Thoracic aorta (tissue), 2 donors: ENCODE results near the gene SEBOX. TPM values are rescaled to one million over a fixed set of nuclear protein-coding genes. Genes with fewer than 3 reads are reported as not detected.

Experiments
- ATAC-seq: fragments of 150-250 bp; one replicate; pipeline ENCODE4 v1.8.0; 2017; ENCODE audit warnings: low read depth; ENCODE audit not compliant: insufficient number of reproducible peaks, low FRiP score
- DNase-seq: peaks from one replicate; pipeline ENCODE4 v3.0.0-alpha.2; 2020; ENCODE audit warnings: low spot score
- H3K27ac ChIP-seq, 2 donors: fragments of 200-600 bp; sonication (generic); 1 replicate in 1 of 2; 2 replicates in 1 of 2; pipeline ENCODE4 v1.5.1; 2016; ENCODE audit warnings: mild to moderate bottlenecking in 2 of 2, moderate library complexity in 2 of 2
- H3K27me3 ChIP-seq: fragments of 200-600 bp; sonication (generic); replicated peaks from 2 replicates; pipeline ENCODE4 v1.6.0; 2016; ENCODE audit warnings: mild to moderate bottlenecking; ENCODE audit not compliant: insufficient read depth
- H3K36me3 ChIP-seq: fragments of 200-600 bp; sonication (generic); one replicate; pipeline ENCODE4 v1.5.1; 2016
- H3K4me1 ChIP-seq, 2 donors: fragments of 200-600 bp; sonication (generic); 1 replicate in 1 of 2; 2 replicates in 1 of 2; pipeline versions ENCODE4 v1.5.1 to v1.6.0; 2016; ENCODE audit warnings: low read depth in 2 of 2, mild to moderate bottlenecking in 1 of 2; ENCODE audit not compliant: control insufficient read depth in 1 of 2
- H3K4me3 ChIP-seq: fragments of 200-600 bp; sonication (generic); 2 replicates; pipeline ENCODE4 v1.5.1; 2016; ENCODE audit warnings: mild to moderate bottlenecking
- H3K9me3 ChIP-seq: fragments of 200-600 bp; sonication (generic); 2 replicates; pipeline ENCODE4 v1.5.1; 2016
- total RNA-seq, 2 donors: library from RNA; depleted of rRNA; stranded (reverse); fragments of >200 nt; gene quantifications; one replicate each; pipeline versions ENCODE4 v1.1.0 to v1.2.3, GENCODE V29; 2016
- TF ChIP-seq, protein P1 (sequence below): fragments of 200-600 bp; sonication (generic); IDR thresholded peaks from one replicate; pipeline ENCODE4 v1.5.1; 2019; ENCODE audit warnings: antibody characterized with exemption

SEBOX gene
- total RNA-seq, 2 donors from 2014 or later = not detected

- peak overlapping the region in 1 of 2 donors; percentile 54 for H3K27ac ChIP-seq
- H3K4me3 ChIP-seq = peak overlapping the region; percentile 97
- ATAC-seq = no peak
Measured at GRCh38 chr17:28406473-28406814, 41.4 kb upstream of the SEBOX start.

GRCh38 chr17:28405632-28406472, 40.9 kb upstream of the SEBOX start, which contains the start of gene SLC46A1:
SLC46A1 (minus strand) TSS chr17:28406212; CDS start chr17:28406114, 98 bp downstream.
- H3K36me3 ChIP-seq = peaks cover 8% of the 10 kb centered on the region
- peak within 1 kb of the TSS in 1 of 2 donors; percentile 54 for H3K27ac ChIP-seq
- H3K4me3 ChIP-seq = peak within 1 kb of the TSS; percentile 97
- DNase-seq (no peak), ATAC-seq (peak; percentile 33)
- TF ChIP-seq, protein P1, sequence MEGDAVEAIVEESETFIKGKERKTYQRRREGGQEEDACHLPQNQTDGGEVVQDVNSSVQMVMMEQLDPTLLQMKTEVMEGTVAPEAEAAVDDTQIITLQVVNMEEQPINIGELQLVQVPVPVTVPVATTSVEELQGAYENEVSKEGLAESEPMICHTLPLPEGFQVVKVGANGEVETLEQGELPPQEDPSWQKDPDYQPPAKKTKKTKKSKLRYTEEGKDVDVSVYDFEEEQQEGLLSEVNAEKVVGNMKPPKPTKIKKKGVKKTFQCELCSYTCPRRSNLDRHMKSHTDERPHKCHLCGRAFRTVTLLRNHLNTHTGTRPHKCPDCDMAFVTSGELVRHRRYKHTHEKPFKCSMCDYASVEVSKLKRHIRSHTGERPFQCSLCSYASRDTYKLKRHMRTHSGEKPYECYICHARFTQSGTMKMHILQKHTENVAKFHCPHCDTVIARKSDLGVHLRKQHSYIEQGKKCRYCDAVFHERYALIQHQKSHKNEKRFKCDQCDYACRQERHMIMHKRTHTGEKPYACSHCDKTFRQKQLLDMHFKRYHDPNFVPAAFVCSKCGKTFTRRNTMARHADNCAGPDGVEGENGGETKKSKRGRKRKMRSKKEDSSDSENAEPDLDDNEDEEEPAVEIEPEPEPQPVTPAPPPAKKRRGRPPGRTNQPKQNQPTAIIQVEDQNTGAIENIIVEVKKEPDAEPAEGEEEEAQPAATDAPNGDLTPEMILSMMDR = no peak
- no peaks in the 10 kb centered on the region for H3K9me3 ChIP-seq
- peaks cover 8 to 24% of the 10 kb centered on the region in 2 donors for H3K4me1 ChIP-seq
- H3K27me3 ChIP-seq = no peaks in the 10 kb centered on the region

More at GRCh38 chr17:28406473-28406814, 41.4 kb upstream of the SEBOX start:
- peaks cover 8 to 24% of the 10 kb centered on the region in 2 donors for H3K4me1 ChIP-seq
- peaks cover 7% of the 10 kb centered on the region for H3K36me3 ChIP-seq
- no peak for DNase-seq
- TF ChIP-seq, protein P1 = no peak
- H3K9me3 ChIP-seq = no peaks in the 10 kb centered on the region
- H3K27me3 ChIP-seq = no peaks in the 10 kb centered on the region

DNA sequence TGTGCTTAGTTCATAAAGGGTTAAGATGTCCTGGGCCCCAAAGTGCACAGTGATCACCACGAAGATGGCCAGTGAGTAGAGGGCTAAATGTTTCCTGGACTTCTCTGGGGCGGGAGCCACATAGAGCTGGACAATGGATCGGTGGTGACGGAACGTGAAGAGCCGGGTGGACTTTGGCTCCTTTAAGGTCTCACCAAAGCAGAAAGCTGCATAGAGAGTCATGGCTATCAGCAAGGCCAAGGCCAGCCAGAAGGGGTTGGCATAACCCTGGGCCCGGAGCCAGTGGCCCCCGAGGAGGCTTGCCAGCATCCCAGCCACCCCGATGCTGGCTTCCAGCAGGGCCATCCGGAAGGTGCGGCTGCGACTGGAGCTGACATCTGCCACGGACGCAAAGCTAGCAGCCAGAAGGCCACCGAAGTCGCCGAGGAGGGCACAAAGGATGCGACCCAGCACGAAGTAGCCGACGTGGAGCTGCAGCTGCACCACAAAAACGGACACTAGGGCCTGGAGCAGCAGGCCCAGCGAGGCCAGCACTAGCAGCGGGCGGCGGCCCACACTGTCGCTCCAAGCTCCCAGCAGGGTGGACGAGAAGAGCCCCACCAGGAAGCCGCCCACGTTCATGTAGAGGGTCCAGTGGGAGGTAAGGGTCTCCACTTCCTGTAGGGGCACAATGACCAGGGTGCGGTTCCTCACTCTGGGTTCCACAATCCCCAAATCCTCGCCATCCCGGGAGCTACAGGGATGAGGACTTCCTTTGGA, 40.0 kb upstream of the SEBOX start:
- Histone ChIP-seq H3K27ac (peak overlapping the region in 1 of 2 donors; percentile 54), H3K4me1 (peaks cover 8 to 24% of the 10 kb centered on the region in 2 donors), H3K36me3 (peaks cover 8% of the 10 kb centered on the region), H3K4me3 (peak overlapping the region; percentile 97), H3K27me3 (no peaks in the 10 kb centered on the region), H3K9me3 (no peaks in the 10 kb centered on the region)
- no peak for ATAC-seq
- no peak for DNase-seq
- TF ChIP-seq, protein P1 = no peak

- peak overlapping the region in 1 of 2 donors; percentile 54 for H3K27ac ChIP-seq
Measured at GRCh38 chr17:28404461-28404811, 39.4 kb upstream of the SEBOX start.

More at GRCh38 chr17:28404461-28404811, 39.4 kb upstream of the SEBOX start:
- H3K4me3 ChIP-seq = peak overlapping the region; percentile 97
- TF ChIP-seq, protein P1 = no peak
- no peaks in the 10 kb centered on the region for H3K9me3 ChIP-seq
- no peaks in the 10 kb centered on the region for H3K27me3 ChIP-seq
- DNase-seq = no peak
- no peak for ATAC-seq
- peaks cover 8% of the 10 kb centered on the region for H3K36me3 ChIP-seq
- peaks cover 8 to 24% of the 10 kb centered on the region in 2 donors for H3K4me1 ChIP-seq
